Measurements from ENCODE around the gene LY6G6D. TPM values are rescaled to one million over a fixed set of nuclear protein-coding genes. Genes with fewer than 3 reads are reported as not detected.

The LY6G6D gene
- total and polyA plus RNA-seq, 4 donors, result not detected

GRCh38 chr6:31752739-31753319, 37.7 kb downstream of the LY6G6D start (continued):
- no peak for TF ChIP-seq FOXA1 (IDR thresholded peaks at IDR 0.05)

- Histone ChIP-seq H3K9ac (ENCODE audit: low read depth in 1 of 2, low read length in 2 of 2) (no peak overlapping the region), H3K27me3 (ENCODE audit: control insufficient read depth in 4 of 4, insufficient read depth in 4 of 4, low read length in 3 of 4) (no peaks in the 10 kb centered on the region), H3K4me3 (ENCODE audit: low read depth in 1 of 3, low read length in 3 of 3) (no peak overlapping the region), H3K4me1 (ENCODE audit: control insufficient read depth in 4 of 4, insufficient read depth in 4 of 4, low read length in 3 of 4) (no peaks in the 10 kb centered on the region), H3K27ac (ENCODE audit: low read depth in 1 of 2, low read length in 2 of 2) (no peak overlapping the region), H3K9me3 (ENCODE audit: control insufficient read depth in 4 of 4, low read length in 3 of 4) (no peaks in the 10 kb centered on the region), H3K36me3 (ENCODE audit: control insufficient read depth in 4 of 4, insufficient read depth in 3 of 4, low read depth in 1 of 4, low read length in 3 of 4) (no peaks in the 10 kb centered on the region)
- TF ChIP-seq YY1 (IDR thresholded peaks at IDR 0.05) (no peak), FOXA2 (IDR thresholded peaks at IDR 0.05) (no peak), ATF3 (IDR thresholded peaks at IDR 0.05) (no peak), CTCF (IDR thresholded peaks at IDR 0.05; ENCODE audit: low read depth, low read length, missing input control) (no peak), NR2F2 (IDR thresholded peaks at IDR 0.05) (no peak), EGR1 (IDR thresholded peaks at IDR 0.05; ENCODE audit: low read depth in 2 of 2) (no peak), JUND (IDR thresholded peaks at IDR 0.05) (no peak), RXRA (IDR thresholded peaks at IDR 0.05) (no peak), HNF4G (IDR thresholded peaks at IDR 0.05) (no peak)
- over 99% methylated on average over 2 of the region's 2 CpGs for WGBS
- DNase-seq (ENCODE audit: low spot score), result no peak
Measured at GRCh38 chr6:31758281-31758680, 43.1 kb downstream of the LY6G6D start.

GRCh38 chr6:31760790-31761189, 45.6 kb downstream of the LY6G6D start:
- Histone ChIP-seq H3K4me3 (ENCODE audit: low read depth in 1 of 3, low read length in 3 of 3) (no peak overlapping the region), H3K9ac (ENCODE audit: low read depth in 1 of 2, low read length in 2 of 2) (no peak overlapping the region), H3K27me3 (ENCODE audit: control insufficient read depth in 4 of 4, insufficient read depth in 4 of 4, low read length in 3 of 4) (no peaks in the 10 kb centered on the region), H3K36me3 (ENCODE audit: control insufficient read depth in 4 of 4, insufficient read depth in 3 of 4, low read depth in 1 of 4, low read length in 3 of 4) (no peaks in the 10 kb centered on the region), H3K4me1 (ENCODE audit: control insufficient read depth in 4 of 4, insufficient read depth in 4 of 4, low read length in 3 of 4) (no peaks in the 10 kb centered on the region), H3K27ac (ENCODE audit: low read depth in 1 of 2, low read length in 2 of 2) (no peak overlapping the region), H3K9me3 (ENCODE audit: control insufficient read depth in 4 of 4, low read length in 3 of 4) (no peaks in the 10 kb centered on the region)
- DNase-seq (ENCODE audit: low spot score), result no peak
- 94% methylated on average over 5 of the region's 5 CpGs for WGBS
- TF ChIP-seq SP1 (IDR thresholded peaks at IDR 0.05) (no peak), YY1 (IDR thresholded peaks at IDR 0.05) (no peak), GABPA (IDR thresholded peaks at IDR 0.05 in 1 of 2, conservative IDR thresholded peaks at IDR 0.05 in 1 of 2) (no peak), TAF1 (conservative IDR thresholded peaks at IDR 0.05) (no peak), REST (IDR thresholded peaks at IDR 0.05) (no peak), FOXA2 (IDR thresholded peaks at IDR 0.05) (no peak), HNF4G (IDR thresholded peaks at IDR 0.05) (no peak), ATF3 (IDR thresholded peaks at IDR 0.05) (no peak)
